ENCODE data around the gene CLCNKA.

DNA sequence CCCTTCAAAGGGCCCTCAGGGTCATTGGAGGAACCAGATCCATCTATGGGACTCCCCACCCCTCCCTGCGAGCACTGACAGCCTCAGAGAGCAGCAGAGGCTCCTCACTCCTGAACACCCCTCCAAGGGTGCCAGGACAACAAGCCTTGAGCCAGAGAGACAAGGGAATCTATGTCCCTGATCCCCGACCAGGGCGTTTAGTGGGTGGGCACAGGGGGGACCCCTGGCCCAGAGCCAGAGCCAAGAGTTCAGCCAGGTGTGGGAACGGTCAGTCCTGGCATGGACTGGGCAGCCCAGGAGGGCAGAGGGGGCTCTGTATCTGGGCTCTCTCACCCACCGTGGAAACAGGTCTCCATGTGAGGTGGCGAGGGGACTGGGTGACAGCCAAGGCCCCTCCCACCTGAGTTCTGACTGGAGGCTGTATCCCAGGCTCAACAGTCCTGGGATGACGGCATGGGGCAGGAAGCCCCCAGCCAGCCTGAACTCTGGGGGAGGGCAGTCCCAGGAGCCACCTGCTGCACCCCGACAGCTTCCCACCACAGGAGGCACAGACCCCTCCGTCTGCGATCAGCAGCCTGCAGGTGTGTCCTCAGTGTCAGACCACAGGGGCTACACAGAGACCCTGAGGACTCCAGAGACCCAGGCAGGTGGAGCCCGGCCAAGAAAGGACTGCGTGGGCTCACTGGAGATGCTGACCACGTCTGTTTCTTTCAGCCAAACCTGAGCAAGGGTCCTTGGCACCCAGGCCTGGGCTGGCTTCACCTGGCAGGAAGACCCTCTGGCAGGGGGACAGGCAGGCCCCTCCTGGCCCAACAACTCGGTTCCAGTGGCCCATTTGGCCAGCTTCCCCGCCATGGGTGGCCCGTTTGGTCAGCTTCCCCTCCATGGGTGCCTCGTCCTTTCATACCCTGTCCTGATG is 29.0 kb upstream of the CLCNKA start:
- TF ChIP-seq, protein P1, sequence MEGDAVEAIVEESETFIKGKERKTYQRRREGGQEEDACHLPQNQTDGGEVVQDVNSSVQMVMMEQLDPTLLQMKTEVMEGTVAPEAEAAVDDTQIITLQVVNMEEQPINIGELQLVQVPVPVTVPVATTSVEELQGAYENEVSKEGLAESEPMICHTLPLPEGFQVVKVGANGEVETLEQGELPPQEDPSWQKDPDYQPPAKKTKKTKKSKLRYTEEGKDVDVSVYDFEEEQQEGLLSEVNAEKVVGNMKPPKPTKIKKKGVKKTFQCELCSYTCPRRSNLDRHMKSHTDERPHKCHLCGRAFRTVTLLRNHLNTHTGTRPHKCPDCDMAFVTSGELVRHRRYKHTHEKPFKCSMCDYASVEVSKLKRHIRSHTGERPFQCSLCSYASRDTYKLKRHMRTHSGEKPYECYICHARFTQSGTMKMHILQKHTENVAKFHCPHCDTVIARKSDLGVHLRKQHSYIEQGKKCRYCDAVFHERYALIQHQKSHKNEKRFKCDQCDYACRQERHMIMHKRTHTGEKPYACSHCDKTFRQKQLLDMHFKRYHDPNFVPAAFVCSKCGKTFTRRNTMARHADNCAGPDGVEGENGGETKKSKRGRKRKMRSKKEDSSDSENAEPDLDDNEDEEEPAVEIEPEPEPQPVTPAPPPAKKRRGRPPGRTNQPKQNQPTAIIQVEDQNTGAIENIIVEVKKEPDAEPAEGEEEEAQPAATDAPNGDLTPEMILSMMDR (conservative IDR thresholded peaks at IDR 0.05; ENCODE audit: low read depth, low read length): no peak
- TF ChIP-seq EZH2 (IDR thresholded peaks at IDR 0.05; ENCODE audit: low read length, unreplicated experiment): no peak
- TF ChIP-seq EZH2phosphoT487 (IDR thresholded peaks at IDR 0.05; ENCODE audit: borderline replicate concordance, low read length): no peak

All from PC-3 (cell line).